HepG2 (cell line): Measurements from ENCODE around the gene LRRC34. TPM values are rescaled to one million over a fixed set of nuclear protein-coding genes. Genes with fewer than 3 reads are reported as not detected.

Experiments
- ETV6 ChIP-seq: sonication (generic); formaldehyde crosslinking; conservative IDR thresholded peaks from 2 replicates; pipeline ENCODE4 v1.4.0; 2020; ENCODE audit warnings: missing genetic modification reagents
- MYC ChIP-seq: sonication (generic); formaldehyde crosslinking; IDR thresholded peaks from 2 replicates; pipeline ENCODE4 v1.9.0; 2021; ENCODE audit warnings: missing genetic modification reagents, borderline replicate concordance
- TFDP2 ChIP-seq: sonication (generic); formaldehyde crosslinking; IDR thresholded peaks from 2 replicates; pipeline ENCODE4 v1.4.0; 2020; ENCODE audit warnings: missing genetic modification reagents
- ZNF318 ChIP-seq: sonication (generic); formaldehyde crosslinking; IDR thresholded peaks from 2 replicates; pipeline ENCODE4 v1.4.0; 2020; ENCODE audit warnings: mild to moderate bottlenecking, missing genetic modification reagents
- ZNF562 ChIP-seq: sonication (generic); formaldehyde crosslinking; IDR thresholded peaks from 2 replicates; pipeline ENCODE4 v1.8.0; 2022; ENCODE audit warnings: missing genetic modification reagents, borderline replicate concordance
- ZNF574 ChIP-seq: sonication (generic); formaldehyde crosslinking; IDR thresholded peaks from 2 replicates; pipeline ENCODE4 v1.4.0; 2020; ENCODE audit warnings: missing genetic modification reagents
- polyA plus RNA-seq, 8 experiments: library from polyadenylated mRNA; depleted of rRNA in 3 of 8; stranded (reverse) in 7 of 8; unstranded in 1 of 8; fragments of >200 nt; fragmentation: Illumina TruSeq in 4 of 8; extraction: Trizol in 4 of 8; gene quantifications; 2 replicates each; pipeline versions ENCODE4 v1.2.1 to v1.2.3, GENCODE V29; 2011 to 2016; ENCODE audit warnings: low read depth in 4 of 8, missing spikeins in 1 of 8, mixed read lengths in 1 of 8; ENCODE audit not compliant: insufficient read depth in 1 of 8
- total RNA-seq, 5 experiments: library from RNA; depleted of rRNA; stranded (reverse); fragments of >200 nt; fragmentation: Illumina TruSeq; extraction: Trizol; gene quantifications; 2 replicates each; pipeline ENCODE4 v1.2.3, GENCODE V29; 2016; ENCODE audit warnings: low read depth in 1 of 5
- TF ChIP-seq, protein P1 (sequence below), 2 experiments: sonication (generic) in 1 of 2; formaldehyde crosslinking in 1 of 2; IDR thresholded peaks; 2 replicates each; pipeline versions ENCODE4 v1.5.1 to v1.6.1; 2011 to 2020; ENCODE audit warnings: borderline replicate concordance in 1 of 2, low read depth in 1 of 2, low read length in 1 of 2, mild to moderate bottlenecking in 1 of 2, missing genetic modification reagents in 1 of 2, moderate library complexity in 1 of 2
- TF ChIP-seq, protein P2 (sequence below): sonication (generic); formaldehyde crosslinking; IDR thresholded peaks from 2 replicates; pipeline ENCODE4 v1.5.0; 2020; ENCODE audit warnings: mild to moderate bottlenecking, missing genetic modification reagents, moderate library complexity

LRRC34 gene
- total and polyA plus RNA-seq, 2 of the 13 experiments (the other 11 are each of a cell fraction or from before 2014, with no cell fraction given) = not detected

DNA sequence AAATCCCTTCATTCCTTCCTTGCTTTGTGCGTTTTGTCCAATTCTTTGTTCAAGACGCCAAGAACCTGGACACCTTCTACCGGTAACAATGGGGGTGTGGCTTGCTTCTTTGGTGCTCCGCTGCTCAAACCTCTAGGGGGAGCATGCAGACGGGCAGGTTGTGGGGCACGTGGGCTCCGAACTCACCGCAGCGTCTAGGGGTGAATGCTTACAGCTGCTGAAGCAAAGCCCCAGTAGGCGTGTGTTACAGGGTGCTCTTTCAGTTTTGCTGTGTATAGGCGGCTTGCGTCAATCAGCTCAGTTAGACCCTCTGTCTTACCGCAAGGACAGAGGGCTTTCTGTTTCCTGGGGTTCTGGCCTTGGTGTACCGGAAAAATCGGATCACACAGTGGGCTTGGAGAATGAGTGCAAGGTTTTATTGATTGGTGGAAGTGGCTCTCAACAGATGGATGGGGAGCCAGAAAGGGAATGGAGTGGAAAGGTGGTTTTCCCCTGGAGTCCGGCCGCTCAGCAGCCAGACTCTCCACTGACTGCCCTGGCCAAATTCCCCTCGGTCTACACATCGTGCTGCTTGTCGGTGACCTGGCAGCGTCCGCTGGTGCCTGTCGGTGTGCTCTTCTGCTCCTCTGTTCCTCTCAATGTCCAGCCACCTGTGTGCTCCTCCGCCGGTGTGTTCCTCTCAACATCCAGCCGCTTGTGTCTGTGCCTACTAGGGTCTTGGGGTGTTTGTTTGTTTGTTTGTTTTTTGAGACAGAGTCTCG is 1.2 kb upstream of the LRRC34 start (continued):
- TF ChIP-seq ZNF318 (no peak), ETV6 (CRISPR knock-in tag) (no peak), TFDP2 (0 out of 2 replicates have a peak, but pooled peaks have one; percentile 21), ZNF562 (CRISPR knock-in tag) (no peak), MYC (CRISPR knock-in tag) (peak; percentile 67; the same call in 1 of the 2 replicates), ZNF574 (peak; percentile 44)
- TF ChIP-seq, protein P1, sequence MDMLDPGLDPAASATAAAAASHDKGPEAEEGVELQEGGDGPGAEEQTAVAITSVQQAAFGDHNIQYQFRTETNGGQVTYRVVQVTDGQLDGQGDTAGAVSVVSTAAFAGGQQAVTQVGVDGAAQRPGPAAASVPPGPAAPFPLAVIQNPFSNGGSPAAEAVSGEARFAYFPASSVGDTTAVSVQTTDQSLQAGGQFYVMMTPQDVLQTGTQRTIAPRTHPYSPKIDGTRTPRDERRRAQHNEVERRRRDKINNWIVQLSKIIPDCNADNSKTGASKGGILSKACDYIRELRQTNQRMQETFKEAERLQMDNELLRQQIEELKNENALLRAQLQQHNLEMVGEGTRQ (IDR thresholded peaks at IDR 0.05; ENCODE audit: low read depth, low read length) = 0 out of 2 replicates have a peak, but pooled peaks have one; percentile 18
- TF ChIP-seq, protein P1 (CRISPR knock-in tag; IDR thresholded peaks at IDR 0.05; ENCODE audit: borderline replicate concordance) = peak; percentile 55; the same call in 1 of the 2 replicates
- TF ChIP-seq, protein P2, sequence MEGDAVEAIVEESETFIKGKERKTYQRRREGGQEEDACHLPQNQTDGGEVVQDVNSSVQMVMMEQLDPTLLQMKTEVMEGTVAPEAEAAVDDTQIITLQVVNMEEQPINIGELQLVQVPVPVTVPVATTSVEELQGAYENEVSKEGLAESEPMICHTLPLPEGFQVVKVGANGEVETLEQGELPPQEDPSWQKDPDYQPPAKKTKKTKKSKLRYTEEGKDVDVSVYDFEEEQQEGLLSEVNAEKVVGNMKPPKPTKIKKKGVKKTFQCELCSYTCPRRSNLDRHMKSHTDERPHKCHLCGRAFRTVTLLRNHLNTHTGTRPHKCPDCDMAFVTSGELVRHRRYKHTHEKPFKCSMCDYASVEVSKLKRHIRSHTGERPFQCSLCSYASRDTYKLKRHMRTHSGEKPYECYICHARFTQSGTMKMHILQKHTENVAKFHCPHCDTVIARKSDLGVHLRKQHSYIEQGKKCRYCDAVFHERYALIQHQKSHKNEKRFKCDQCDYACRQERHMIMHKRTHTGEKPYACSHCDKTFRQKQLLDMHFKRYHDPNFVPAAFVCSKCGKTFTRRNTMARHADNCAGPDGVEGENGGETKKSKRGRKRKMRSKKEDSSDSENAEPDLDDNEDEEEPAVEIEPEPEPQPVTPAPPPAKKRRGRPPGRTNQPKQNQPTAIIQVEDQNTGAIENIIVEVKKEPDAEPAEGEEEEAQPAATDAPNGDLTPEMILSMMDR = peak; percentile 69
